ENCODE measurements around the gene MEIKIN. TPM values are rescaled to one million over a fixed set of nuclear protein-coding genes. Genes with fewer than 3 reads are reported as not detected.

MEIKIN gene
- total and polyA plus RNA-seq, 2 of the 8 experiments (the other 6 are each of a cell fraction or from before 2014, with no cell fraction given): not detected

GRCh38 chr5:131767891-131768290 is 177.6 kb downstream of the MEIKIN start:
- Histone ChIP-seq H4K91ac (replicated peaks; ENCODE audit: insufficient read length, low read length) (no peak overlapping the region), H3K4me3 (ENCODE audit: extremely low read depth in 1 of 4, insufficient read depth in 2 of 4, low read depth in 3 of 4, low read length in 4 of 4) (no peak overlapping the region), H3K9ac (replicated peaks in 1 of 4; ENCODE audit: extremely low read depth in 1 of 4, low read depth in 3 of 4, low read length in 3 of 4) (no peak overlapping the region), H4K5ac (ENCODE audit: insufficient read length, low read depth, low read length) (no peak overlapping the region), H3K79me2 (ENCODE audit: control insufficient read depth in 1 of 2, insufficient read depth in 2 of 2, low read length in 2 of 2) (peaks cover 0 to 83% of the 10 kb centered on the region in 2 experiments; a peak in 3 of 4 replicates), H3K36me3 (ENCODE audit: control insufficient read depth in 2 of 4, insufficient read depth in 4 of 4, low read length in 3 of 4) (no peaks in the 10 kb centered on the region; a peak in 1 of 8 replicates), H3K23me2 (ENCODE audit: low read depth, low read length) (no peaks in the 10 kb centered on the region), H2BK20ac (ENCODE audit: low read length) (no peak overlapping the region), H3K9me3 (ENCODE audit: insufficient read depth in 2 of 2, low read depth in 1 of 2, low read length in 1 of 2) (0 out of 4 replicates have a peak, but pooled peaks cover 0 to 2% of the 10 kb centered on the region in 2 experiments), H3K27ac (ENCODE audit: low read depth, low read length) (no peak overlapping the region), H3K27me3 (replicated peaks in 1 of 4; ENCODE audit: control insufficient read depth in 3 of 4, extremely low read depth in 1 of 4, insufficient read depth in 3 of 4, low read length in 3 of 4) (no peaks in the 10 kb centered on the region), H3K4me2 (ENCODE audit: insufficient read depth in 1 of 2, low read depth in 2 of 2, low read length in 2 of 2) (no peak overlapping the region), H2AK5ac (ENCODE audit: low read depth, low read length) (no peak overlapping the region), H3K4ac (replicated peaks; ENCODE audit: insufficient read length, low read depth, low read length) (no peak overlapping the region), H3K79me1 (ENCODE audit: low read depth, low read length) (peaks cover 3% of the 10 kb centered on the region; the same call in 1 of the 2 replicates), H2AFZ (ENCODE audit: low read length) (no peak overlapping the region), H3K4me1 (replicated peaks in 1 of 4; ENCODE audit: control insufficient read depth in 3 of 4, insufficient read depth in 4 of 4, low read length in 3 of 4) (no peaks in the 10 kb centered on the region), H3K14ac (ENCODE audit: insufficient read length) (no peak overlapping the region), H2BK15ac (ENCODE audit: low read length) (no peak overlapping the region), H4K20me1 (replicated peaks in 1 of 2; ENCODE audit: control insufficient read depth in 1 of 2, insufficient read depth in 2 of 2, low read length in 2 of 2) (peaks cover 4 to 5% of the 10 kb centered on the region in 2 experiments), H4K8ac (ENCODE audit: extremely low read depth, insufficient read depth, low read length) (no peak overlapping the region), H2BK12ac (ENCODE audit: low read depth, low read length) (no peak overlapping the region), H3K56ac (replicated peaks; ENCODE audit: insufficient read length, low read depth, low read length) (no peak overlapping the region), H2BK5ac (ENCODE audit: low read depth, low read length) (no peak overlapping the region), H2BK120ac (replicated peaks; ENCODE audit: low read depth, low read length) (no peak overlapping the region), H3K18ac (ENCODE audit: extremely low read depth, low read length) (no peak overlapping the region), H3K23ac (ENCODE audit: insufficient read length) (no peak overlapping the region)
- FAIRE-seq: no peak
- no peak for DNase-seq (ENCODE audit: low read depth in 1 of 2, low spot score in 2 of 2)
- POLR2A ChIA-PET (ENCODE audit: partially characterized antibody): no interaction called here
- CTCF ChIA-PET (ENCODE audit: partially characterized antibody): no interaction called here
- TF ChIP-seq, protein P1, sequence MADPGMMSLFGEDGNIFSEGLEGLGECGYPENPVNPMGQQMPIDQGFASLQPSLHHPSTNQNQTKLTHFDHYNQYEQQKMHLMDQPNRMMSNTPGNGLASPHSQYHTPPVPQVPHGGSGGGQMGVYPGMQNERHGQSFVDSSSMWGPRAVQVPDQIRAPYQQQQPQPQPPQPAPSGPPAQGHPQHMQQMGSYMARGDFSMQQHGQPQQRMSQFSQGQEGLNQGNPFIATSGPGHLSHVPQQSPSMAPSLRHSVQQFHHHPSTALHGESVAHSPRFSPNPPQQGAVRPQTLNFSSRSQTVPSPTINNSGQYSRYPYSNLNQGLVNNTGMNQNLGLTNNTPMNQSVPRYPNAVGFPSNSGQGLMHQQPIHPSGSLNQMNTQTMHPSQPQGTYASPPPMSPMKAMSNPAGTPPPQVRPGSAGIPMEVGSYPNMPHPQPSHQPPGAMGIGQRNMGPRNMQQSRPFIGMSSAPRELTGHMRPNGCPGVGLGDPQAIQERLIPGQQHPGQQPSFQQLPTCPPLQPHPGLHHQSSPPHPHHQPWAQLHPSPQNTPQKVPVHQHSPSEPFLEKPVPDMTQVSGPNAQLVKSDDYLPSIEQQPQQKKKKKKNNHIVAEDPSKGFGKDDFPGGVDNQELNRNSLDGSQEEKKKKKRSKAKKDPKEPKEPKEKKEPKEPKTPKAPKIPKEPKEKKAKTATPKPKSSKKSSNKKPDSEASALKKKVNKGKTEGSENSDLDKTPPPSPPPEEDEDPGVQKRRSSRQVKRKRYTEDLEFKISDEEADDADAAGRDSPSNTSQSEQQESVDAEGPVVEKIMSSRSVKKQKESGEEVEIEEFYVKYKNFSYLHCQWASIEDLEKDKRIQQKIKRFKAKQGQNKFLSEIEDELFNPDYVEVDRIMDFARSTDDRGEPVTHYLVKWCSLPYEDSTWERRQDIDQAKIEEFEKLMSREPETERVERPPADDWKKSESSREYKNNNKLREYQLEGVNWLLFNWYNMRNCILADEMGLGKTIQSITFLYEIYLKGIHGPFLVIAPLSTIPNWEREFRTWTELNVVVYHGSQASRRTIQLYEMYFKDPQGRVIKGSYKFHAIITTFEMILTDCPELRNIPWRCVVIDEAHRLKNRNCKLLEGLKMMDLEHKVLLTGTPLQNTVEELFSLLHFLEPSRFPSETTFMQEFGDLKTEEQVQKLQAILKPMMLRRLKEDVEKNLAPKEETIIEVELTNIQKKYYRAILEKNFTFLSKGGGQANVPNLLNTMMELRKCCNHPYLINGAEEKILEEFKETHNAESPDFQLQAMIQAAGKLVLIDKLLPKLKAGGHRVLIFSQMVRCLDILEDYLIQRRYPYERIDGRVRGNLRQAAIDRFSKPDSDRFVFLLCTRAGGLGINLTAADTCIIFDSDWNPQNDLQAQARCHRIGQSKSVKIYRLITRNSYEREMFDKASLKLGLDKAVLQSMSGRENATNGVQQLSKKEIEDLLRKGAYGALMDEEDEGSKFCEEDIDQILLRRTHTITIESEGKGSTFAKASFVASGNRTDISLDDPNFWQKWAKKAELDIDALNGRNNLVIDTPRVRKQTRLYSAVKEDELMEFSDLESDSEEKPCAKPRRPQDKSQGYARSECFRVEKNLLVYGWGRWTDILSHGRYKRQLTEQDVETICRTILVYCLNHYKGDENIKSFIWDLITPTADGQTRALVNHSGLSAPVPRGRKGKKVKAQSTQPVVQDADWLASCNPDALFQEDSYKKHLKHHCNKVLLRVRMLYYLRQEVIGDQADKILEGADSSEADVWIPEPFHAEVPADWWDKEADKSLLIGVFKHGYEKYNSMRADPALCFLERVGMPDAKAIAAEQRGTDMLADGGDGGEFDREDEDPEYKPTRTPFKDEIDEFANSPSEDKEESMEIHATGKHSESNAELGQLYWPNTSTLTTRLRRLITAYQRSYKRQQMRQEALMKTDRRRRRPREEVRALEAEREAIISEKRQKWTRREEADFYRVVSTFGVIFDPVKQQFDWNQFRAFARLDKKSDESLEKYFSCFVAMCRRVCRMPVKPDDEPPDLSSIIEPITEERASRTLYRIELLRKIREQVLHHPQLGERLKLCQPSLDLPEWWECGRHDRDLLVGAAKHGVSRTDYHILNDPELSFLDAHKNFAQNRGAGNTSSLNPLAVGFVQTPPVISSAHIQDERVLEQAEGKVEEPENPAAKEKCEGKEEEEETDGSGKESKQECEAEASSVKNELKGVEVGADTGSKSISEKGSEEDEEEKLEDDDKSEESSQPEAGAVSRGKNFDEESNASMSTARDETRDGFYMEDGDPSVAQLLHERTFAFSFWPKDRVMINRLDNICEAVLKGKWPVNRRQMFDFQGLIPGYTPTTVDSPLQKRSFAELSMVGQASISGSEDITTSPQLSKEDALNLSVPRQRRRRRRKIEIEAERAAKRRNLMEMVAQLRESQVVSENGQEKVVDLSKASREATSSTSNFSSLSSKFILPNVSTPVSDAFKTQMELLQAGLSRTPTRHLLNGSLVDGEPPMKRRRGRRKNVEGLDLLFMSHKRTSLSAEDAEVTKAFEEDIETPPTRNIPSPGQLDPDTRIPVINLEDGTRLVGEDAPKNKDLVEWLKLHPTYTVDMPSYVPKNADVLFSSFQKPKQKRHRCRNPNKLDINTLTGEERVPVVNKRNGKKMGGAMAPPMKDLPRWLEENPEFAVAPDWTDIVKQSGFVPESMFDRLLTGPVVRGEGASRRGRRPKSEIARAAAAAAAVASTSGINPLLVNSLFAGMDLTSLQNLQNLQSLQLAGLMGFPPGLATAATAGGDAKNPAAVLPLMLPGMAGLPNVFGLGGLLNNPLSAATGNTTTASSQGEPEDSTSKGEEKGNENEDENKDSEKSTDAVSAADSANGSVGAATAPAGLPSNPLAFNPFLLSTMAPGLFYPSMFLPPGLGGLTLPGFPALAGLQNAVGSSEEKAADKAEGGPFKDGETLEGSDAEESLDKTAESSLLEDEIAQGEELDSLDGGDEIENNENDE (IDR thresholded peaks at IDR 0.05; ENCODE audit: insufficient replicate concordance, low read length): no peak
